Measurements from ENCODE around the gene SUPT3H. TPM values are rescaled to one million over a fixed set of nuclear protein-coding genes. Genes with fewer than 3 reads are reported as not detected.
"Not testable (repeated sequence)": the region's sequence is repeated elsewhere in the genome, so short reads cannot be mapped to it uniquely, and the experiment has no call there.

The SUPT3H gene
- total RNA-seq, 1 donor = 4.7 TPM

GRCh38 chr6:45297320-45297719 is 80.4 kb downstream of the SUPT3H start:
- TF ChIP-seq, protein P1, sequence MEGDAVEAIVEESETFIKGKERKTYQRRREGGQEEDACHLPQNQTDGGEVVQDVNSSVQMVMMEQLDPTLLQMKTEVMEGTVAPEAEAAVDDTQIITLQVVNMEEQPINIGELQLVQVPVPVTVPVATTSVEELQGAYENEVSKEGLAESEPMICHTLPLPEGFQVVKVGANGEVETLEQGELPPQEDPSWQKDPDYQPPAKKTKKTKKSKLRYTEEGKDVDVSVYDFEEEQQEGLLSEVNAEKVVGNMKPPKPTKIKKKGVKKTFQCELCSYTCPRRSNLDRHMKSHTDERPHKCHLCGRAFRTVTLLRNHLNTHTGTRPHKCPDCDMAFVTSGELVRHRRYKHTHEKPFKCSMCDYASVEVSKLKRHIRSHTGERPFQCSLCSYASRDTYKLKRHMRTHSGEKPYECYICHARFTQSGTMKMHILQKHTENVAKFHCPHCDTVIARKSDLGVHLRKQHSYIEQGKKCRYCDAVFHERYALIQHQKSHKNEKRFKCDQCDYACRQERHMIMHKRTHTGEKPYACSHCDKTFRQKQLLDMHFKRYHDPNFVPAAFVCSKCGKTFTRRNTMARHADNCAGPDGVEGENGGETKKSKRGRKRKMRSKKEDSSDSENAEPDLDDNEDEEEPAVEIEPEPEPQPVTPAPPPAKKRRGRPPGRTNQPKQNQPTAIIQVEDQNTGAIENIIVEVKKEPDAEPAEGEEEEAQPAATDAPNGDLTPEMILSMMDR (IDR thresholded peaks at IDR 0.05; ENCODE audit: extremely low read depth, low read depth, low read length) = no peak
- no peaks in the 10 kb centered on the region for H3K4me1 ChIP-seq (ENCODE audit: insufficient read depth, low read length)

GRCh38 chr6:45294065-45294701 is 83.6 kb downstream of the SUPT3H start:
- not testable (repeated sequence) for DNase-seq (ENCODE audit: insufficient read length, low spot score, missing footprints); H3K9me3 ChIP-seq (ENCODE audit: low read depth, low read length); H3K27me3 ChIP-seq (ENCODE audit: insufficient read depth, low read length); H3K27ac ChIP-seq (ENCODE audit: low read depth, low read length); H4K20me1 ChIP-seq (ENCODE audit: insufficient read depth, low read length); H3K4me3 ChIP-seq (ENCODE audit: insufficient read depth, low read length); H3K36me3 ChIP-seq (ENCODE audit: insufficient read depth, low read length); H3K4me1 ChIP-seq (ENCODE audit: insufficient read depth, low read length); H3K4me2 ChIP-seq (ENCODE audit: insufficient read depth, low read length); H3K79me2 ChIP-seq (ENCODE audit: insufficient read depth, low read length); H2AFZ ChIP-seq (ENCODE audit: low read length)

More at GRCh38 chr6:45297320-45297719, 80.4 kb downstream of the SUPT3H start:
- Histone ChIP-seq H3K36me3 (ENCODE audit: insufficient read depth, low read length) (no peaks in the 10 kb centered on the region), H2AFZ (ENCODE audit: low read length) (no peak overlapping the region), H3K27ac (ENCODE audit: low read depth, low read length) (no peak overlapping the region), H3K79me2 (ENCODE audit: insufficient read depth, low read length) (no peaks in the 10 kb centered on the region), H3K27me3 (ENCODE audit: insufficient read depth, low read length) (no peaks in the 10 kb centered on the region), H3K9me3 (ENCODE audit: low read depth, low read length) (no peaks in the 10 kb centered on the region), H3K4me2 (ENCODE audit: insufficient read depth, low read length) (no peak overlapping the region), H3K4me3 (ENCODE audit: insufficient read depth, low read length) (no peak overlapping the region), H4K20me1 (ENCODE audit: insufficient read depth, low read length) (no peaks in the 10 kb centered on the region)
- no peak for DNase-seq (ENCODE audit: insufficient read length, low spot score, missing footprints)

GRCh38 chr6:45293306-45293705 is 84.4 kb downstream of the SUPT3H start:
- Histone ChIP-seq H2AFZ (ENCODE audit: low read length) (no peak overlapping the region), H3K9me3 (ENCODE audit: low read depth, low read length) (no peaks in the 10 kb centered on the region), H3K27me3 (ENCODE audit: insufficient read depth, low read length) (no peaks in the 10 kb centered on the region), H3K79me2 (ENCODE audit: insufficient read depth, low read length) (no peaks in the 10 kb centered on the region), H3K36me3 (ENCODE audit: insufficient read depth, low read length) (no peaks in the 10 kb centered on the region), H3K4me3 (ENCODE audit: insufficient read depth, low read length) (no peak overlapping the region), H3K4me2 (ENCODE audit: insufficient read depth, low read length) (no peak overlapping the region), H3K4me1 (ENCODE audit: insufficient read depth, low read length) (no peaks in the 10 kb centered on the region), H3K27ac (ENCODE audit: low read depth, low read length) (no peak overlapping the region), H4K20me1 (ENCODE audit: insufficient read depth, low read length) (no peaks in the 10 kb centered on the region)
- DNase-seq (ENCODE audit: insufficient read length, low spot score, missing footprints) = no peak
- TF ChIP-seq, protein P1 (IDR thresholded peaks at IDR 0.05; ENCODE audit: extremely low read depth, low read depth, low read length) = no peak

- Histone ChIP-seq H3K9me3 (ENCODE audit: low read depth, low read length) (no peaks in the 10 kb centered on the region), H3K36me3 (ENCODE audit: insufficient read depth, low read length) (no peaks in the 10 kb centered on the region), H2AFZ (ENCODE audit: low read length) (no peak overlapping the region), H3K79me2 (ENCODE audit: insufficient read depth, low read length) (no peaks in the 10 kb centered on the region), H3K27ac (ENCODE audit: low read depth, low read length) (no peak overlapping the region), H3K4me1 (ENCODE audit: insufficient read depth, low read length) (no peaks in the 10 kb centered on the region), H3K27me3 (ENCODE audit: insufficient read depth, low read length) (no peaks in the 10 kb centered on the region), H3K4me2 (ENCODE audit: insufficient read depth, low read length) (no peak overlapping the region), H4K20me1 (ENCODE audit: insufficient read depth, low read length) (no peaks in the 10 kb centered on the region), H3K4me3 (ENCODE audit: insufficient read depth, low read length) (no peak overlapping the region)
- TF ChIP-seq, protein P1 (IDR thresholded peaks at IDR 0.05; ENCODE audit: extremely low read depth, low read depth, low read length) = no peak
- DNase-seq (ENCODE audit: insufficient read length, low spot score, missing footprints) = no peak
These were observed 87.8 kb downstream of the SUPT3H start for GRCh38 chr6:45289751-45290514.

GRCh38 chr6:45286707-45287106 is 91.0 kb downstream of the SUPT3H start:
- not testable (repeated sequence) for H3K36me3 ChIP-seq (ENCODE audit: insufficient read depth, low read length); H3K9me3 ChIP-seq (ENCODE audit: low read depth, low read length); H3K79me2 ChIP-seq (ENCODE audit: insufficient read depth, low read length); H3K27me3 ChIP-seq (ENCODE audit: insufficient read depth, low read length); H3K4me3 ChIP-seq (ENCODE audit: insufficient read depth, low read length); DNase-seq (ENCODE audit: insufficient read length, low spot score, missing footprints); H2AFZ ChIP-seq (ENCODE audit: low read length); H4K20me1 ChIP-seq (ENCODE audit: insufficient read depth, low read length); H3K4me1 ChIP-seq (ENCODE audit: insufficient read depth, low read length); H3K4me2 ChIP-seq (ENCODE audit: insufficient read depth, low read length); H3K27ac ChIP-seq (ENCODE audit: low read depth, low read length)

All from osteoblast (primary cell).